Measurements from ENCODE around the gene THAP4. TPM values are rescaled to one million over a fixed set of nuclear protein-coding genes. Genes with fewer than 3 reads are reported as not detected.

THAP4 gene, protein sequence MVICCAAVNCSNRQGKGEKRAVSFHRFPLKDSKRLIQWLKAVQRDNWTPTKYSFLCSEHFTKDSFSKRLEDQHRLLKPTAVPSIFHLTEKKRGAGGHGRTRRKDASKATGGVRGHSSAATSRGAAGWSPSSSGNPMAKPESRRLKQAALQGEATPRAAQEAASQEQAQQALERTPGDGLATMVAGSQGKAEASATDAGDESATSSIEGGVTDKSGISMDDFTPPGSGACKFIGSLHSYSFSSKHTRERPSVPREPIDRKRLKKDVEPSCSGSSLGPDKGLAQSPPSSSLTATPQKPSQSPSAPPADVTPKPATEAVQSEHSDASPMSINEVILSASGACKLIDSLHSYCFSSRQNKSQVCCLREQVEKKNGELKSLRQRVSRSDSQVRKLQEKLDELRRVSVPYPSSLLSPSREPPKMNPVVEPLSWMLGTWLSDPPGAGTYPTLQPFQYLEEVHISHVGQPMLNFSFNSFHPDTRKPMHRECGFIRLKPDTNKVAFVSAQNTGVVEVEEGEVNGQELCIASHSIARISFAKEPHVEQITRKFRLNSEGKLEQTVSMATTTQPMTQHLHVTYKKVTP
- 10 to 100 TPM; 38.4 to 51.2 (median 41.2) TPM for polyA plus RNA-seq

DNA sequence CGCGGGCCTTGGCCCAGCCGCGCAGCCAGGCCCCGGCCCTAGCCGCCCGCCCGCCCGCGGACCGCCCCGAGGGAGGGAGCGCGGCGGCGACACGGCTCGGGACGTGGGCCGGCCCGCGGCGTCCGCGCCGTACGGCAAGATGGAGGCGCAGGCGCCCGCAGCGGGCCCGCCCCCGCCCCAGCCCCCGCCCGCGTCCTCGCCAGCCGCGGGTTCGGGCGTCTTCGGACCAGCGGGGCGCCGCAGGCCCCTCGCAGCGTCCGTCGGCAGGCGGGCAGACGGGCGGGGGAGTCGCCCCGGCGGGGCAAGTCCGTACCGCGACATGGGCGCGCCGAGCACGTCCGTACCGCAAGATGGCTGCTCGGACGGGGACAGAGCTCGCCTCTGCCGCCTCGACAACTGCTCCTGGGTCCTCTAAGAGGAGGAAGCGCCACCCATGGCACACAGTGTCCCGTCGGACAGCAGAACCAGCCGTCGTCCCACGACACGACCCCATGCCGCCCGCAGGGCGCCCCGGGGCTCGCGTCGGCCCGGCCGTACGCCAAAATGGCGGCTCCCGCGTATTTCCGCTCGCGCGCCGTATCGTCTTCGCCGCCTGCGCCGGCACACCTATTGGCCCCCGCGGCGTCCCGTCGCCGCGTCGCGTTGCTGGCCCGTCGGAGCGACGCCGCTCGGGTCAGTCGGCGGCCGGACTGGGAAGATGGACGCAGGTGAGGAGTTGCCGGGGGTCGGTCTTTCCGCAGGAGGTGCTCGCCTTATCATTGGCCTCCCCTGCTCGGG lies at the start of gene THAP4, which contains the start of gene ATG4B:
Gene THAP4 (minus strand): TSS at position 141 of the 777 bp plus-strand sequence. CDS start 141 bp downstream, outside the sequence.
Gene ATG4B (plus strand): TSS at position 676 of the 777 bp plus-strand sequence. CDS start 22 bp downstream, at position 698.
- H3K27ac ChIP-seq (ENCODE audit: low read depth, low read length), result peak within 1 kb of the TSS; percentile 89
- WGBS, 3 donors, result 0% methylated on average over 65 to 123 of the region's 123 CpGs

DNA sequence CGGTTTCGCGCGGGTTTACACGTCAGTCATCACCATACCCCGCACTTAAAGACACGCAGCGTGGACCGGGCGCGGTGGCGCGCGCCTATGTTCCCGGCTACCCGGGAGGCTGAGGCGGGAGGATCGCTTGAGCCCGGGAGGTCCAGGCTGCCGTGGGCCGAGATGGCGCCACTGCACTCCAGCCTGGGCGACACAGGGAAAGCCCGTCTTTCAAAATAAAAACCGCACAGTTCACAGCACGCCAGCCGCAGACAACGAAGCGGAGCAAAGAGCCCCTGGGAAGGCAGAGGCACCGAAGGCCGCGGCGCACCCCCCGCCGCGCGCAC lies 49.3 kb upstream of the THAP4 start:
- 0 to 1% (median 1%) methylated on average over 37 of the region's 37 CpGs for WGBS, 3 donors
- H3K27ac ChIP-seq (ENCODE audit: low read depth, low read length), result no peak overlapping the region

DNA sequence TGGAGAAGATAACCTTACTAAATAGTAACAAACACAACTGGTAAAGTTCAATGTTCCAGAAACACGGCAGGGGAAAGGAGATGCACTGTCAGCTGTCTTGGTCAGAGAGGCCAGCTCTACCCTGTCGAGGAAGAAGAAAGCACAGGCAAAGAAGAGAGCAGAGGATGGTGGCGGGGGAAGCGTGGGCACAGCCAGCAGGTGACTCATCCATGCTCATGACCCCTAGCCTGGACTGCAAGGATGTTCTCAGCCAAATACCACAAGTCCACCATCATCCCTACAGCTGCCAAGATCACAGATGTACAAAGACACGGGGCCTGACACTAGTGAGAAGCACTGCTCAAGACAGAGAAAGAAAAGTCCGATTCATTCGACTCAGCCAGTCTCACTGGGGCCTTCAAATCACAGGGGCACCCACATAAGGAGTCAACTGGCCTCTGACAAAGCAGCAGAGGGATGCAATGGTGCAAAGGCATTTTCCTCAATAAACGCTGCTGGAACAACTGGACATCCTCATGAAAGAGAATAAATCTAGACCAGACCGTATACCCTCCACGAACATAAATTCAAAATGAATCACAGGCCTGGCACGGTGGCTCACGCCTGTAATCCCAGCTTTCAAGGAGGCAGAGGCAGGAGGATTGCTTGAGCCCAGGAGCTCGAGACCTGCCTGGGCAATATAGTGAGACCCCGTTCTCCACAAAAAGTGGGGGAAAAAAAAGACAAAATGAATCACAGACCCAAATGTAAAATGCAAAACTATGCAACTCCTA lies 44.1 kb upstream of the THAP4 start:
- no peak overlapping the region for H3K27ac ChIP-seq (ENCODE audit: low read depth, low read length)
- WGBS, 3 donors, result 76 to 86% (median 79%) methylated on average over 14 of the region's 14 CpGs

DNA sequence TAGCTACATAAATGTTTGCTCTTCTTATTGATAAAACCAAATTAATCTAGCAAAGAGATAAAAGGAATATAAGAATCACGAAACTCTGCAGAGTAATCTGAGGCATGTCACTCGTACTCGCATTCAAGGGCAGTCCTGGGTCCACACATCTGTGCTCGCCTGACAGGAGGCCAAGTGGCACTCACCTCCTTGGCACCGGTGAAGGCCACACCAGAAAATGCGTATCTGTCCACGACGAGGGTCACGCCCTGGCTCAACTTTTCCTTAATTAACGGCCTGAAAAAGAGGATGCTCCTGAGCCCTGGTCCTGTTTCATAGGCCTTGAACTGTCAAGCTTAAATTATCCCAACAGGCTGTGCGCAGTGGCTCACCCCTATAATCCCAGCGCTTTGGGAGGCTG lies 43.1 kb upstream of the THAP4 start:
- WGBS, 3 donors, result 69 to 93% (median 93%) methylated on average over 12 of the region's 12 CpGs
- no peak overlapping the region for H3K27ac ChIP-seq (ENCODE audit: low read depth, low read length)

DNA sequence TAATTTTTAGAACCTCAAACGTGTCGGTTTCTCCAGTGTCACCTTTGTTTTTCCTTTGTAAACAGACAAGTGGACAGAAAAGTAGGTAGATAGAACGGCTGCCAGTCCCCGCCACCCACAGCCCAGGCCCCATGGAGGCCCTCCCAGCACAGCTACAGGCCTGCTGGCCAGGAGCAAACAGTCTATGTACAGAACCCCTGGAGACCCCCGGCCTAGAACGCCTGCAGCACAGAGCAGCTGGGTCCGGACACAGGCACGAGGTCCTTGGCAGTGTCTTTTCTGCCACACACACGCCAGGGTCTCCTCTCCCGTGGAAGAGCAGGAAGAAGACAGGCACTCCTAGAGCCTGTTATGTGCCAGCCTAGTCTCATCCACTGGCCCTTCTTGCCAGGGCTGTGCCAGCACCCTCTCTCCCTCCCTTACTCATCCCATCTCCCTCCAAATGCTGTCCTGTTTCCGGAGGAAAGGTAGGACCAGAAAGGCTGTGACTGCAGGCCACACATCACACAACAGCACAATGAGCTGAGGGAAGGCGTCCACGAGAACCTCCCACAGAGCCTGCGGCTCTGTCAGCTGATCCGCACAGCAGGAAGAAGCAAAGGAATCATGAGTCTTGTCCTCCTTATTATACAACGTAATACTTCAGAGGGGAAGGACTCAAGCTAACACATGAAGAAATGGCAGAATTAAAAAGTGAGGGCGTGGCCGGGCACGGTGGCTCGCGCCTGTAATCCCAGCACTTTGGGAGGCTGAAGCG lies 42.0 kb upstream of the THAP4 start:
- no peak overlapping the region for H3K27ac ChIP-seq (ENCODE audit: low read depth, low read length)
- WGBS, 3 donors, result 87 to 93% (median 89%) methylated on average over 22 of the region's 22 CpGs

DNA sequence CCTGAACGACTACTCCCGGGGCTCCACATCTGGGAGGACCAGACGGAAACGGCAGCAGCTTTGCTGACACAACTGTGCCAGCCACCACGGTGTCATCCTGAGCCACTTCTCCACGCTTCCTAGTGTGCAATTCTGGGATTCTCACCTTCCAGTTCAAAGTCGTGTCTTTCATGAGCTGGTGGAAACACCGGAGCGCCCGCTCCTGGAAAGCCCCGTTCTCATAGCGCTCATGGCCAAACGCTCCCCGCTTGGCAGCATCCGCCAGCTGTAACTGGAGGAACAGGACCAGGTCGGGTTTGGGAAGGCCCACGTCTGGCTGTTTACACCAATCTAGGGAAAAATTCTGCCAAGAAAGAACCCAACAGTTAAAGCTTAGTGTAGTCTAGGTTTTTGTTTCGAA lies 41.3 kb upstream of the THAP4 start:
- no peak overlapping the region for H3K27ac ChIP-seq (ENCODE audit: low read depth, low read length)
- 93 to 94% (median 93%) methylated on average over 18 of the region's 18 CpGs for WGBS, 3 donors

DNA sequence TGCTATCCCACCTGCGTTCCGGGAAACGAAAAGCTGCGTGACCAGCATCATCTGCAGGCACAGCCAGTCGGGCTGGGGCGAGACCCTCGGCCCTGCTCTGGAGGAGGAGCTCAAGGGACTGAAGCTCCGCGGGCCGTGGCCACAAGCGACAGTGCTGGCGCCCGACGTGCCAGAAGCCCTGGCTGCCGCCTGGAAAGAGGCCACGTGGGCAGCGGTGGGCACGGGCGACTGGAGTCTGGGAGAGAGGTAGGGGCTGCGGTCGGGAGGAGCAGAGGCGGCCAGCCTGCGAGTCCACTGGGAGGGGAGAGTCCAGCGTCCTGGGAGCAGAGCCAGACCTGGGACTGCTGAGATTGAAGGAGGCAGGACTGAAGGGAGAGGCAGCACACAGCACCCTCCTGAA lies 40.4 kb upstream of the THAP4 start:
- no peak overlapping the region for H3K27ac ChIP-seq (ENCODE audit: low read depth, low read length)
- WGBS, 3 donors, result 89 to 95% (median 94%) methylated on average over 24 of the region's 24 CpGs

DNA sequence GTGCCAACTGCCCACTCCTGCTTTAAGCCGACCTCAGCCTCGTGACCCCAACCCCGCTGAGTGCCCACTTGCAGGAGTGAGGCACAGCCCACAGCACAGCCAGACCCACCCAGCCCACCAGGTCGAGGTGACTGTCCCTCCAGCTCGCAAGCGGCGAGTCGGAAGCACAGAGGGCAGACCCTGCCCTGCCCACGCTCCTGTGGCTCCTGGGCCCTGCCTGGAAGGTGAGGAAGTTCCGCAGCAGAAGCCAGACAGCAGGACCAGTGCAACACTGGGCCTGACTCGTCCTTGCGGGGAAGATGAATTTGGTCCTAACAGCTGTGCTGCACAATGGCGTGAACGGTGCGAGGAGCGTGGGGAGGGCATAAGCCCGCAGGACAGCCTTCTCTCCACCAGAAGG lies 39.7 kb upstream of the THAP4 start:
- 92 to 93% (median 93%) methylated on average over 17 of the region's 17 CpGs for WGBS, 3 donors
- no peak overlapping the region for H3K27ac ChIP-seq (ENCODE audit: low read depth, low read length)

DNA sequence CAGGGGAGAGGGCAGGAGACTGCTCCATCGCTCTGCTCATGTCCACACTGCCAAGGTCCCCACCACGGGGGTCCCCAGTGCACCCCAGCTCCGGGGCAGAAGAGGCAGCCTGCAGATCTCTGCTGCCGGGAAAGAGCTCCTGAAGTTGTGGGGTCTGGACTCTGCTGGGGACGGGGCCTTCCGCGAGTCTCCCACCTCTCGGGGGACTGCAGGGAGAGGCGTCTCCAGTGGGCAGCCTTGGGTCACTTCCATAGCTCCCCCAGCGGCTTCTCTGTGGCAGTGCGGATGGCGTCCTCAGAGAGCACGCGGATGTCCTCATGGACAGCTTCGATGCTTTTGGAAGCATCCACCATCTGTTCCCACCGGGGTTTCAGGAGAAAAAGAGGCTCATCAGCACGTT lies 38.9 kb upstream of the THAP4 start:
- H3K27ac ChIP-seq (ENCODE audit: low read depth, low read length), result no peak overlapping the region
- 89 to 90% (median 90%) methylated on average over 17 of the region's 17 CpGs for WGBS, 3 donors

DNA sequence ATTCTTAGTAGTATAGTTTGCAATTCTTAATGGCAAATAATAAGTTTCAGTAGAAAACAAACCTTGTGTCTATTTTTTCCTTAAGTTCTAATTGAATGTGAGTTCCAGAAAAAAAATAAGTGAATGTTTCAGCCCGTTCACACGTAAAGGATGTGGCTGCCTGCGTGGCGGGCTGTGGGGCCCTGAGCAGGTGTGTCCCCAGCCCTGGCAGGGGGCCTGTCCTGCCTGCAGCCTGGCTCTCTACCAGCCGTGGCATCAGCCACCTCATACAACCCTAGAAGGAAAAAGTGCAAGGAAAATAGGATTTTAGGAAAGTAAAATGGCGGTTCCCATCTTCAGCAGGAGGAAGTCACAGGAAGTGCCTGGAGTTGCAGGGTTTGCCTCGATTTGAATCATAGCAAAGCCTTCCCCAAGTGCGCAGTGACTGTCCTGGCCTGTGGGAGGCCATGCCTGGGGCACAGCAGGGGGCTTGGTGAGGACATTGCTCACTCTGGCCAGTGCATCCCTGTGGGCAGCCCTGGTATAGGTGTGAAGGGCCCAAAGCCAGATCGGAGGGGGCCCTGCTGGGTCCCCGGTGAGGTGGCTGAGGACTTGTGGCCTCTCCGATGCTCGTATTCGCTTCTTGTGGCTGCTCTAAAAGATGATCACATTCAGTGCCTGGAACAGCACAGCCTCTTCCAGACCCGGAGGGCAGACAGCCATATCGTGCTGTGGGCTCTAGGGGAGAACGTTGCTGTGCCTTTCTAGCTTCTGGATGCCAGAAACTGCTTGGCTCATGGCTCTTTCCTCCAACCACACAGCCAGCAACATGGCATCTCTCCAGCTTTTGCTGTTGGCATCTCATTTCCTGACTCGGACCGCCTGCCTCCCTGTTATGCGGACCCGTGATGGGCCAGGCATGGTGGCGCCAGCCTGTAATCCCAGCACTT lies 37.1 kb upstream of the THAP4 start:
- WGBS, 3 donors, result 78 to 85% (median 84%) methylated on average over 21 of the region's 21 CpGs
- H3K27ac ChIP-seq (ENCODE audit: low read depth, low read length), result no peak overlapping the region

DNA sequence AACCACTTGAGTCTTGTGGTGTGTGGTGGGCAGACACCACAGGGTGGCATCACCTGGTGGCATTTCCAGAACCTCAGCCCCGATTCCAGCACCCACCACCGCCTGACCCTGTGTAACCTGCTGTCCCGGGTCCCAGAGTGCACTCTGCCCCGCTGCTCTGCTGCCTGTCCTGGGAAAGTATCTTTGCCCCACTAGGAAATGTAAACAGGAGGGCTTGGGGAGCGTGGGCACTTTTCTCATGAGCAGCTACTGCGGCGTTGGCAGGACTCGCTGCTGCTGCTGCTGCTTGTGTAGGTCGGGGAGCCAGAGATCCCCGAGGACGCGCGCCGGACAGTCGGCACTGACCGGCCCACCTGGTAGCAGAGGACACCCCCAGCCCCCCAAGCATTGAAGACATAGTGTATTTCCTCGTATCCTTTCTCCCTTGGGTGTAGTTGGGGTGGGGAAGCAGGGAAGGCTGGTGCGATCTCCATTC lies 36.3 kb upstream of the THAP4 start:
- 86 to 89% (median 89%) methylated on average over 18 of the region's 18 CpGs for WGBS, 3 donors
- H3K27ac ChIP-seq (ENCODE audit: low read depth, low read length), result no peak overlapping the region

DNA sequence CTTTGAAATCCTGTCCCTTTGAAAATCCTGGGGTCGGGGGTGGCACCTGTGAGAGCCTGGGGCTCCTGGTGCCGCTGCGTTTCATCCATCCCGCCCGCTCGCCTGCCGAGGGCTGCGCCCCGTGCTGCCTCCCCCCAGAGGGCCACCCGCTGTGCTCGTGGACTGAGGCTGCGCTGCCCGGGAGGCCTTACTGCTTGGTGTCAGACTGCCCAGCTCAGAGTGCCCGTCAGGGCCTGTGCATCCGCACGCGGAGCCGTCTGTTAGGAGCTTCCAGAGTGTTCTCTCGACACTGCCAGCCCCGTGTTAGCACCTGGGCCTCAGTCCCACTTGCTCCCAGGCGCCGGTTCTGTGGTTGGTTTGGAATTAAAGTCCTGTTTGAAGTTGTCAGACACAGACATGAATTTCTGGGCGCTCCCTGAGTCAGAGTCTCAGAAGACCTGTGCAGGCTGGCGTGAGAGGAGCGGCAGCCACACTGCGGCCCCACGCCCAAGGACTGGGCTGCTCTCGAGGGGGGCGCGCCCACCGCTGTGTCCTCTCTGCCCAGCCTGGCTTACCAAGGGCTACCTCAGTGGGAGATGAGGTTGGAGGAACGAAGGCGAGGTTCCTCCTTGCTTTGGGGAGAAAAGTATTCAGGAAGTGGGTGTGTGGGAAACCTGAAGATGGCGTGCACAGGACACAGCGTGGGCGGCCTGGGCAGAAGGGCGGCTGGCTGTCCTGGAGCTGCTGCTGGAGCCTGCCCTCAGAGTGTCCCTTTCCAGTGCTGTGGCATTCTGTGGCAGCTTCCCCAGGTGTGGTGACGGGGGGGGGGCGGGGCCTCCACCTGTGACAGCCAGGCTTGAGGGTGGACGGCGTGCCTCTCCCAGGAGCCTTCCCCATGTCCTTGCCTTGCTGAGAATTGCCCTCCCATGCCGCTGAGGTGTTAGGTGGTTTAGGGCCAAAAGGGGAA lies 35.6 kb upstream of the THAP4 start:
- H3K27ac ChIP-seq (ENCODE audit: low read depth, low read length), result no peak overlapping the region
- WGBS, 3 donors, result 91 to 92% (median 92%) methylated on average over 40 to 42 of the region's 42 CpGs

DNA sequence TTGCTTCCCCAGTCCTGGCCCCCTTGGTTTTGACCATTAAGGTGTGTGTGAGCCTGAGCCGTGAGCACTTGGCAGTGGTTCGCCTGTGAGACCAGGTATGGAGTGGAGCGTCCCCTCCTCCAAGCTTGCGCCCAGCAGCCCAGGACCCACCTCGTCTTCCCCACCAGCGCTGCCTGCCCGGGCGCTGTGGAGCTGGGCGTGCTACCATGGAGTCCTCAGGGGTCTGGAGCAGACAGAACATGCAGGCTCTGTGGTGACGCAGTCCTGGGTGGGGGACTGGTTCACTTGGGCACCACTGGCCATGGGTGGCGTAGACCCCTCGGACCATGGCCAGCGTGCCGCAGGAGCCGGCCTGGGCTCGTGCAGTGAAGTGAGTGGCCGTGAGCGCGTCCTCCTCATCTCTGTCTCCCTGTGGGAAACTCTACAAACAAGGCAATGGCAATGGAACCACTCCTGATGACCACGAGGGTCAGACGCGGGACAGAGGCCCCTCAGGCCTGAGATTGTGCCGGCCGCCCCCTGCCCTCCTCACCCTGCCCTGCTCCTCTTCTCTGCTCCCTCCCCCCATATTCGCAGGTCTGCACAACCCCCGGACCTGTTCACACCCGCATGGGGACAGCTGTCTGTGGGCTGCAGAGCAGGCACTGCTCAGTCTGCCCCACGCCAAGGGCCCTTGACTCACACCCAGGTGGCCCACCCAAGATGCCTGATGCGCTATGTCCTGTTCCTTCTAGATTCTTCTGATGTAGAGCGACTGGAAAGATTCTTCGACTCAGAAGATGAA lies 34.7 kb upstream of the THAP4 start:
- 91 to 94% (median 93%) methylated on average over 31 of the region's 31 CpGs for WGBS, 3 donors
- H3K27ac ChIP-seq (ENCODE audit: low read depth, low read length), result no peak overlapping the region

DNA sequence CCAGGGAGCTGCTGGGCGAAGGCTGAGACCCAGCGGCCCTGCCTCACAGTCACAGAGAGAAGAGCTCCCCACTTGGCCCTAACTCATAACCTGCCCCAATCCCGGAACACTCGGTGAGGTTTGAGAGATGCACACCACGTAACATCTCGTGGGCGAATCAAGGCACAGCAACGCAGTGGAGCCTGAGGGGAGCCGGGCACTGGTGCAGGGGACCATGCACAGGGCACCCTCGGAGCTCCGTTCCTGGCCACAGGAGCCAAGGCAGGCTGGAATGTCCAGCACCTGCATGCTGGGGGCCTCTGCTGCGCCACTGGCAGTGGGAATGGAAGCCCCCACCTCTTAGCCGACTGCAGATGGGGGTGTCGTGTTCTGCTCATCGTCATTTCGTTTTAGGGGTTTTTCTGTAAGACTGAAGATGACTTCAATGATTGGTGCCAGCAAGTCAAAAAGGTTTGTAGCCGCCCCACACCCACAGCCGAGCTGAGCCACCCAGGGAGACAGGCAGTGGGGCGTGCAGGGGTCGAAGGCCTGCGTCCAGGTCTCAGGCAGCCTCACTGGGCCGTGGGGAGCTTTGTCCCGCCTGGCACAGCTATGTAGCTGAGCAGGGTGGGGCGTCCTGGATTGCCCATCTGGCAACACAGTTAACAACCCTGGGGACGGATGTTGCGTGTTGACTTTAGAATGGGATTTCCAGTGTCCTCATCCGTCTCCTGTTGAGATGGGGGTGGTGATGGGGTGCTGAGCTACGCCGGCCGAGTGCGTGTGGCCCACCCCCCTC lies 33.6 kb upstream of the THAP4 start:
- 87 to 89% (median 88%) methylated on average over 31 of the region's 31 CpGs for WGBS, 3 donors
- no peak overlapping the region for H3K27ac ChIP-seq (ENCODE audit: low read depth, low read length)
